Stomach smooth muscle (tissue), 2 donors: Measurements from ENCODE around the gene SP4.

Experiments used
- H3K27ac ChIP-seq: one replicate; pipeline ENCODE4 v1.7.0; 2013; ENCODE audit warnings: mild to moderate bottlenecking, low read length, inconsistent platforms
- H3K27me3 ChIP-seq, 2 donors: one replicate each; pipeline ENCODE4 v1.7.0; 2013; ENCODE audit warnings: low read length in 2 of 2; ENCODE audit not compliant: insufficient read depth in 2 of 2, control insufficient read depth in 1 of 2
- H3K36me3 ChIP-seq, 2 donors: one replicate each; pipeline ENCODE4 v1.7.0; 2013; ENCODE audit warnings: low read length in 2 of 2; ENCODE audit not compliant: control insufficient read depth in 2 of 2, insufficient read depth in 2 of 2
- H3K4me1 ChIP-seq: one replicate; pipeline ENCODE4 v1.7.0; 2013; ENCODE audit warnings: low read length; ENCODE audit not compliant: control insufficient read depth, insufficient read depth
- H3K4me3 ChIP-seq, 2 donors: one replicate each; pipeline ENCODE4 v1.7.0; 2013; ENCODE audit warnings: low read length in 2 of 2
- H3K9ac ChIP-seq, 2 donors: one replicate each; pipeline ENCODE4 v1.7.0; 2013; ENCODE audit warnings: low read length in 2 of 2, mild to moderate bottlenecking in 1 of 2
- H3K9me3 ChIP-seq, 2 donors: one replicate each; pipeline ENCODE4 v1.7.0; 2013; ENCODE audit warnings: low read length in 2 of 2; ENCODE audit not compliant: control insufficient read depth in 2 of 2
- donor health status: healthy.
- donor health status: Pancreatic carcinoma.

The SP4 gene

DNA sequence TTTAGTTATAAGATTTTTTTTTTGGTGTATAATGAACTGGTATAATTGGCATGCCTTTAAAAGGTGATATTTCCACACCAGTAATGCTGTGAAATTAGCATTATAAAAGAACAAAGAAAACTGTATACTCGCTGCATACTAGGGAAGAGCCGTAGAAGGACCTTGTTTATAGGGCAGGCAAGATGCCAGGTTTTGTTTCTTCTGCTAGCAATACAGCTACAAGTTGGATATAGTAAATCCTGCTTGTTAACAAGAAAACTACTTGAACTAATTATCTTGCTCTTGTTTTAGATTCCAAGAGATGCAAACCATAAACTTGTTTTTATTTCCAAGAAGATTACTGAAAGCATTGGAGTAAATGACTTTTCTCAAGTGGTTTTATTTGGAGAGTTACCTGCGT, 116.8 kb downstream of the SP4 start:
- no peak overlapping the region for H3K9ac ChIP-seq
- no peak overlapping the region for H3K4me3 ChIP-seq
- H3K4me1 ChIP-seq = peaks cover 9% of the 10 kb centered on the region
- no peaks in the 10 kb centered on the region for H3K36me3 ChIP-seq
- no peak overlapping the region for H3K27ac ChIP-seq
- no peaks in the 10 kb centered on the region for H3K9me3 ChIP-seq
- peaks cover 2 to 19% of the 10 kb centered on the region in 2 donors for H3K27me3 ChIP-seq

DNA sequence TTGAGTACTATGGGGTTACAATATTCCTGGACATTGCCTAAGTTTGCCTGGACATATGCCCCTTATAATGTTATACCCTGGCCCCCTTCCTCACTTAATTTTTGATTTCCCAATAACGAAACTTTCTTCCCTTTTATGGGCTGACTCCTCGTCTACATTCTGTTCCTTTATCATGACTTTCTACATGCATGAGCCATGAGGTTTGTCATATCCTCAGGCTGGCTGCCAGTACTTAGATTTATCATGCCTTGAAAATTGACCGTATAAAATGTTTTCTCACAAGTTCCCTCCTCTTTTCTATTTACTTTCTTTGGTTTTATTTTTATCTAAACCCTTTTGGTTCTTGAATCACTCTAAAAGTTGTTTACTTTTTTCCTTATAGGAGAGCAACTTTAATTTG, 119.6 kb downstream of the SP4 start:
- Histone ChIP-seq H3K4me1 (peaks cover 9% of the 10 kb centered on the region), H3K27me3 (peaks cover 0 to 16% of the 10 kb centered on the region in 2 donors), H3K36me3 (no peaks in the 10 kb centered on the region), H3K9ac (no peak overlapping the region), H3K9me3 (no peaks in the 10 kb centered on the region), H3K4me3 (no peak overlapping the region), H3K27ac (no peak overlapping the region)

DNA sequence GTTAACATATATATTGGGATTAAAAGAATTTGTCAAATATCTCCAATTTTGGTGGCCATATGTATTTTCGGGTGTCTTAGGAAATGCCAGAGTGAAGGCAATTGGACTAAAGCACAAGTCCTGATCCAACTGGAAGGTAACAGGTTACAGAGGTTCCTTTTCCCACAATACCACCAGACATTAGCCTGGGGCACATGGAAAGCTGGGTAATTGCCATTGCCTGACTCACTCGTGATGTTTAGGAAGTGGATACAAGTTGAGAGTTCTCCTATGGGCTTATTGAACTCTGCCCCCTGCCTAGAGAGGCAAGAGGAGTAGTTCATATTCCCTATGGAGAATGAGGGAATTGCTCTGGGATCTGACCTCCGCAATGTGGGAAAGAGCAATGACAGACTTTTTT, 120.6 kb downstream of the SP4 start:
- Histone ChIP-seq H3K36me3 (no peaks in the 10 kb centered on the region), H3K4me3 (no peak overlapping the region), H3K9ac (no peak overlapping the region), H3K4me1 (peaks cover under 1% of the 10 kb centered on the region), H3K27me3 (peaks cover 0 to 6% of the 10 kb centered on the region in 2 donors), H3K9me3 (no peaks in the 10 kb centered on the region), H3K27ac (no peak overlapping the region)

DNA sequence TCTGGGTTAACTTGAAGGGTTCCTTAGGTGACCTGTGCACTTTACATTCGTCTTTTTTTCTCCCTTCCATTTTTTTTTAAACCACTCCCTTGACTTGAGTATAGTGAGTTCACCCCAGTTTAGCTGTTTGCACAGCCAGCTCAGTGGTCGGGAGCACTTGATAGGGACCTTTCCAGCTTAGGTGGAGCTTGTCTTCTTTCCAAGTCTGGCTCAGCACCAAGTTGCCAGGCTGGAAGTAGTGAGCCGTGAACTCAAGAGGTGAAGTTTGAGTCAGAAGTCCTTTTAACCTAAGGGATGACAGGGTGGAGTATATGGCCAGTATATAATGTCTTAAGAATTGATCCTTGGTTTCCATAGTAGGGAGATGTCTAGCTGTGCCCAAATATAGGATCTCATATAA, 122.2 kb downstream of the SP4 start:
- no peak overlapping the region for H3K9ac ChIP-seq
- H3K27me3 ChIP-seq = no peaks in the 10 kb centered on the region
- H3K36me3 ChIP-seq = no peaks in the 10 kb centered on the region
- no peaks in the 10 kb centered on the region for H3K9me3 ChIP-seq
- H3K4me3 ChIP-seq = no peak overlapping the region
- H3K27ac ChIP-seq = no peak overlapping the region
- no peaks in the 10 kb centered on the region for H3K4me1 ChIP-seq

DNA sequence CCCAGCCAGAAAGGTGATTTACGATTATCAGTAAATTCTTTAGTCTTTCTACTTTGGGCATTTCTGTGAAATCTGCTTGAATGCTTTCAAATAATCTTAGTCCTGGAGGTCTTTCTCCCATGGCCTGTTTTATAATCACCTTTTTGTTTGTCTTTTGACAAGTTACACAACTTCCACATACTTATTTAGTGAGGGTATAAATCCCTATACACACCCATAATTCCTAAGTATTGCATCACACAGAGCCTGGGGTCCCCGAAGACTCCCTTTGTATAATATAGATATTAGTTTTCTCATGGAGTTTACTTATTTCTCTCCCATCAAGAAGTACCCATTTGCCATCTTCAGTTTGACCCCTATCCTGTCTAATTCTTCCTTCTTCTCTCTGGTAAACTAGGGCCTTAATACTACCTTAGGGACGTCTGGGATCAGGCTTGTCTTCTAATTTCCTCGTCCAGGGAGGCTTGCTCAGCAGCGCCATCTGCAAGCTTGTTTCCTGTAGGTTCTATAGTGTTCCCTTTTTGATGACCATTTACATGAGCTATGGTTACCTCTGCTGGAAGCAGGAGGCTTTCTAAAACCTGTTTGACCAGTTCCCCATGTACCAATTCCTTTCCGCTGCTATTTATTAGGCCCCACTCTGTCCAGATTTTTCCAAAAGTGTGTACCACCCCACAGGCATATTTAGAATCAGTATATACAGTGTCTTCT, 123.1 kb downstream of the SP4 start:
- no peaks in the 10 kb centered on the region for H3K4me1 ChIP-seq
- no peak overlapping the region for H3K27ac ChIP-seq
- no peaks in the 10 kb centered on the region for H3K36me3 ChIP-seq
- no peak overlapping the region for H3K9ac ChIP-seq
- H3K27me3 ChIP-seq = no peaks in the 10 kb centered on the region
- no peak overlapping the region for H3K4me3 ChIP-seq
- H3K9me3 ChIP-seq = no peaks in the 10 kb centered on the region

DNA sequence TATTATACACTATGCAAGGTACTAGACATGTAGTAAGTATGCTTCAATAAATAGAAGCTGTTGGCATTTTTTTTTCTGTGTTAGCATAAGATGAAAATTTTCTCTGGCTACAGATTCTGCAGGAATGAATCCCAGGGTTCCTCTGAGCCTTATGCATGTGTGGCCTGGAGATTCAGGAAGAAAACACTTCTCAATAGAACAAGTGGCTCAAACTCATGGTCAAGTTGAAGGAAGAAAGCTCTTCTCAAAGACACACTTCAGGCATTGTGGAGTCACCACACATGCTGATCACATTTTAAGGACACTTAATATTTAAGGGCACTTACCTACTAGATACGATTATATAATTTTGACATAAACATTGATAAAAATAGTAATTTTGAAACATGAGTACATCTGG, 134.5 kb downstream of the SP4 start:
- H3K9me3 ChIP-seq = no peaks in the 10 kb centered on the region
- H3K27me3 ChIP-seq = no peaks in the 10 kb centered on the region
- no peaks in the 10 kb centered on the region for H3K36me3 ChIP-seq
- no peak overlapping the region for H3K27ac ChIP-seq
- no peaks in the 10 kb centered on the region for H3K4me1 ChIP-seq
- no peak overlapping the region for H3K4me3 ChIP-seq
- H3K9ac ChIP-seq = no peak overlapping the region
